Islet of Langerhans (tissue), 1 donor: ENCODE results near the gene ADGRL3.

Source experiments
- FAIRE-seq: peaks from one replicate; lab custom pipeline; 2011; peaks lifted over from hg19 to GRCh38; lab: Jason Lieb, UNC

ADGRL3 gene

GRCh38 chr4:61553557-61554125 is 353.5 kb downstream of the ADGRL3 start:
- peak; percentile 24 for FAIRE-seq

- FAIRE-seq, result no peak
Observed at GRCh38 chr4:61555789-61556188, 355.7 kb downstream of the ADGRL3 start.

- no peak for FAIRE-seq
Observed at GRCh38 chr4:61556277-61556676, 356.2 kb downstream of the ADGRL3 start.

DNA sequence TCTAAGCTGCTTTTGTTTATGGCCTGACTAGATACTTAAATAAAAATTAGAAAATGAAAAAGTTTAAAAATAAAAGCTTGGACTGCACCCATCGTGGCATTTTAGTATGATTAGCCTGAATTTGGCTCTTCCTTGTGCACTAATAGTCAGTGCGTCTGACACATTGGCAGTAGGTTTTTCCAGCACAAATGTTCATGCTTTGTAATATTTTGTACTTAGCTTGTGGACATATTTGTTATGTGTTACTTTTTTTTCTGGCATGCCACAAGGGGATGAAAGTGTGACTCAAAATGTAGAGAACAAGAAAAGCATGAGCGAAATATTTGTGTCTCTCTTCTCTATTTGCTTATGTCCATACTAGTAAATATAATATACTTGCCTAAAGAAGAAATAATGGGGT is 359.3 kb downstream of the ADGRL3 start:
- no peak for FAIRE-seq

GRCh38 chr4:61561028-61561427 is 360.9 kb downstream of the ADGRL3 start:
- FAIRE-seq, result no peak

DNA sequence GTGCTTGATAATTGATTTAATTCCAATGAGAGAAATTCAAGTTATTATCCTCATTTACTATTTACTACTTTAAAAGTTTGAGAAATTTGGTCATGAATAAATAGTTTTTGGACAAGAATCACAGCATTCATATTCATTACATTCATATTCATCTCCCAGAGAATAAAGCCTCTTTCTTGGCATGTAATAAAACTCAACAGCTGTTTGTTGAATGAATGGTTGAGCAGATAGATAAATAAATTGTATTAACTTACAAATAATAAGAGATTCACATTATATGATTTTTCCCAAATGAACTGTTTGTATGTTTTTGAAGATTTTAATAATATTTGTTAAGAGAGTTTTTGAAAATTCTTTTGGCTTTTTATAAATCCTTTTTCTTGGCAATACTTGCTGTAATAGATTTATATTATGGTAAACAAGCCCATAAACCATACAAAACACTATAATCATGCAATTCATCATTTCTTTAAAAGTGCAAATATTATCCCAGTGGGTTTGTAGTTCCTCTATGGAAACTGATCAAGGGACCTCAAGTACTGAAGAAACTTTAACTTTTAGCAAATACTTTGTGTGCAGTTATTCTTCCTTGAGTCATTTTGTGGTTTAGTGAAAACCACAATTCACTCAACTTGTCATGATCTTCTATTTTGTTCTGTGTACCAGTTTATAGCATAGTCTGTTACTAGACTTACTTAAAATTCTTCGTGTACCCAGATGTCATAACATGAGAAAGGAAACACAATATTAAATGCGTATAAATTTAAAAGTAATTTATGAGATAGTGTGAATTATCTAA is 371.8 kb downstream of the ADGRL3 start:
- FAIRE-seq, result no peak

DNA sequence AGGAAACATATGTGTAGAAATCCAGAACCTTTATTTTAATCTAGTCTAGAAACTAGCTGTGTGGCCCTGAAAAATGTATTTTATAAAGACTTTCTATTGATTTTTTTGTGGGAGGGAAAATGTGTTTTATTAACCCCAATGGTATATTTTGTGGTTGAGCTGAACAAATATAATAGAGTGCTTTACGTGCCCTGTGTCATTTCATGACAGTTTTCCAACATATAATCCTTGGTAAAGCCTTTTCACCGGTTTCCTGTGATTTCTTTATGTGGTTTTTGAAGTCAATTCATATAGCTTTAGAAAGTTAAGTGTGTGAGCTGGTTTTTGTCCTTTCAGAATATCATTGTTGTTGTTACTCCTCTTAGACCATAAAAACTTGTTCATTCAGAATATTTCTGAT is 375.7 kb downstream of the ADGRL3 start:
- FAIRE-seq, result no peak

- FAIRE-seq, result no peak
Observed at GRCh38 chr4:61579786-61580185, 379.7 kb downstream of the ADGRL3 start.

DNA sequence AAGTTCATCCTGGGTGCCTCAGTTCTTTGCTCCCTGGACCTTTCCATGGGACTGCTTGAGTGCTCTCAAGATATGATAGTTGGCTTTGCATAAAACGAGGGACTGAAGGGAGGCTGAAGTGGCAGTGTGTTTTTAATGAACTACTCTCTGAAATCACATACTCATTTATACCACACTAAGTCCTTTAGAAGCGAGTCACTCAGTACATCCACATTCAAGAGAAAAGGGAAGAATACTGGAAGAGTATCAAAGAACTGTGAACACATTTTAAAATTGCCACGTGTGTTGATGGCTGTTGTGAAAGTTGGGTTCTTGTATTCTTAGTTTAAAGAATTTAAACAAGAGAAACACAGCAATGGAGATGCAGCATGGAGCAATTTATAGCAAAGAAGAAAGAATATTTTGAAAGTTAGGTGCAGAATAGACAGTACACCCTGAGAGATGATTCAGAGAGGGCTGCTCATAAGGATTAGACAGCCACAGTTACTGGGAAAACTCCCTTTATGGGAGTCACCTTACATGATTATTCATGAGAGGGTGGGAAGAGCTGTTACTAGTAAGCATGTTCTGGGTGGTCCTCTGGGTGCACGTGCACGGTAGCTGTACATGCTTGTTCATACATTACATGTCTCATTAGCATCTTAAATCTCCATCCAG is 380.7 kb downstream of the ADGRL3 start:
- no peak for FAIRE-seq

DNA sequence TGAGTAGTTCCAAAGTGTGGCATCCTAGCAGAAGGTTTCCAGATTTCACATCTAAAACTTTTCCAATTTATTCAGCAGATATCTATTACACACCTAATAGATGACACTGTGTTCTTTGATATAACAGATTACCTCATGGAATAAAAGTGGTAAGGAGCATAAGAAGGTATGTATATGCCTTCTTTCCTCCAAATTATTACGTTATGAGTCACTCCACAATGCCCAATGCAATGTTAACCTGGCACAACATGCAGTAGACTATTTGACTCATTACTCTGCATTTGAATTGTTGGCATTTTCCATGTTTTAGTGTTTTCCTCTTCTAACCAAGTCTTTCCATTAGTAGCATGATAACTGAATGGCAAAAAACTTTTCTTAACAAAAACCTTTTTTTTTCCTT is 383.6 kb downstream of the ADGRL3 start:
- no peak for FAIRE-seq

- no peak for FAIRE-seq
Observed at GRCh38 chr4:61588621-61589402, 388.7 kb downstream of the ADGRL3 start.

- no peak for FAIRE-seq
Observed at GRCh38 chr4:61590881-61591280, 390.8 kb downstream of the ADGRL3 start.

GRCh38 chr4:61596606-61597340 is 396.6 kb downstream of the ADGRL3 start:
- FAIRE-seq, result no peak

- no peak for FAIRE-seq
Observed at GRCh38 chr4:61603086-61603485, 403.0 kb downstream of the ADGRL3 start.

DNA sequence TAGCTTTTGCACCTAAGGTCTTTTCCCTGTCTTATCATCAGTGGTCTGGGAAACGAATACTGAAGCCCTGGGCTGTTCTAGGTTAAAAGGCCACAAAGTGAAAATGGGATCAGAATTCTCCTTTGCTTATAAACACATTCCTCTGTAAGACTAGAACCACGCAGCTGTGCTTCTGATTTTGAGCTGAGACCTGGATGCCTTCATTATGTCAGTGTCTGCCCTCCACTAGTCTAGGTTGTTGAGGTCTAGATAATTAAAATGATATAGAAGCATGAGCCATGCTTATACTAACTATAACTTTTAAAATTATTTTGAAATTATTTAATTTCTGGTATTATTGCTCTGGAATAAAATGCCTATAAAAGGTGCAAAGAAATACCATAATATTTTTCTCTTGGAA is 403.9 kb downstream of the ADGRL3 start:
- FAIRE-seq, result no peak

DNA sequence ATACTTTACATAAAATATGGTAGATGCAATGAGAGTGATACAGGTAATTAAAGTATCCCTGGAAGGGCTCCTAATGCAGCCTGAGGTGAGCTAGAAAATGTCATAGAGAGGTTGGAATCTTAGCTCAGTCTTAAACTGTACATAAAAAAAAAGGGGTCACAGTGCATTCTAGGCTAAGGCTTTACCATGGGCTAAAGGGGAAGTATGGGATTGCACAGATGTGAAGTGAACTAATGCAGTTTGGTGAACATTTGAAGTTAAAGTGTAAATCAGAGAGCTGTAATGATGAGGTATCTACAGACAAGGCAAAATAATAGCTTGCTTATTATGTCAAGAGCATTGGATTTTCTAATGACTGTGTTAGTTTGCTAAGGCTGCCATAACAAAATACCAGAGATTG is 405.9 kb downstream of the ADGRL3 start:
- no peak for FAIRE-seq

DNA sequence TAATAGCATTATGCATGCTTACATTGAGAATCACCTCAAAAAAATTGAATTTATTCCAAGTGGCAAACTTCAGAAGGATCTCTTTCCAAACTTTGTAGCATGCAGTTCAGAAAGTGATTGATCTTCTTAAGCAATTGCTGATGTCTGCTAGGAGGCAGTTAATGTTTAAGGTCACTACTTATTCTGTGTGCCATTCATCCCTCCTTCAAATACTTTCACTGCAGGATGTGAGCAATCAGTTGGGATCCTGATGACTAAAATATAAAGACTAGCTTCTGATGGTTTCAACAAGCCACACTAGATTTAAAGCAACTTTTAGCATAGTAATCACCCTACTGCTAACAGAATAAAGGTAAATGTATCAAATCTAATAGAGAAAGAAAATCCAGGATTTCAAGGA is 414.1 kb downstream of the ADGRL3 start:
- no peak for FAIRE-seq

- FAIRE-seq, result no peak
Observed at GRCh38 chr4:61619528-61619927, 419.4 kb downstream of the ADGRL3 start.

- FAIRE-seq, result no peak
Observed at GRCh38 chr4:61628282-61628681, 428.2 kb downstream of the ADGRL3 start.

DNA sequence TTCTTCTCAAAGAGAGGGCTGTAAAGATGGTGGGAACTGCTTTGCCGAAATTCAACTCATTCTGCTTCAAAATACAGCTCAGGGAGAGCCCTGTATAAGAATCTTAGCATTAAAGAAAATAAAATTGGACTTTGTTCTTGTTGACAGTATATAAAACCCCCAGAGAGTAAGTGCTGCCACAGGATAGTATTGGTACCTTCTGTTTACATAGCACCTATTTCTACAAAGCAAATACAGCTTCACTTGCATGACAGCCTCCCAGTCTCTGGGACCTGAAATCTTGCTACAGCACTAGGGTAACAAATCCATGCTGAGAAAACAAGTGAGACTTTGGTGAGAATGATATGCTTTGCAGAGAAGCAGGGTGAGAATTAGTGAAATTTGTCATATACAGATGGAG is 428.6 kb downstream of the ADGRL3 start:
- FAIRE-seq, result no peak

DNA sequence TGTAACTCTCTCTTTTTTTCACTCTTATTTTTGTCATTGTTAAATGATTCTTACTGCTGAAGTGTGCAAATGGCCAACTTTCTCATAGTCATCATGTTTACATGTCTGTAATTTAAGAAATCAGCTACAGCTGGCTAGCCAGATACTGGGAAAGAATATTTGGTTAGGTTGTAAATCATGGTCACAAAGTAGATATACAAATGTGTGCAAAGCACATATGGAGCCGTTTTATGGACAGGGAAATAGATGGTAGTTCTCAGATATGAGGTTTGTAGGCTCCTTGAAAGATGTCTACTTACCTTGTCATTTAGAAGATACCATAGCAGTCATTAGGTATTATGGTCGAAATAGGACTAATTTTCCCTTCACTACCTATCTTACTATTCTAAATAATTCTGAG is 430.4 kb downstream of the ADGRL3 start:
- FAIRE-seq, result no peak

DNA sequence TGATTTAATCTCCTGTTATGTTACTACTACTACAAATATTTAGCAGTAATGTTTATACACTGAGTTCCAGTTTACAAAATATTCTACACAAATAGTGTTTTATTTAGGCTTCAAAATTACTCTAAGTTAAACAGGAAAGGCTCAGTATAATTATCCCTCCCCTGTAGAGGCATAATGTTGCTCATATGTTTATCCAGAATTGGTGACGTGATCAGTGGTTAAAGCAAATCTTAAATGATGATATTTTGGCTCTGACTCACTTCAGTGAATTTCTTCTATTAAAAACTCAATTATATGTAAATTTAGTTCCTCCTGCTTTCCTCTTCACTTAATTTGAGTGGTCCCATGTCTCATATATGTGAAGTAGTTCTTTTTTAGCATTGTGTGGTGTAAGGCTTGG is 438.5 kb downstream of the ADGRL3 start:
- FAIRE-seq, result no peak
